Activated T-cell treated with anti-CD3 and anti-CD28 coated beads, Interleukin-2, amount 50 U/mL, for 24 hours (primary cell): ENCODE measurements around the gene RIC1.
A peak's percentile ranks its signal among the peaks of the same experiment; 100 is the strongest.
"Not testable (repeated sequence)": the region's sequence is repeated elsewhere in the genome, so short reads cannot be mapped to it uniquely, and the experiment has no call there.

Source experiments
- DNase-seq: peaks from one replicate; pipeline ENCODE4 v3.0.0-alpha.2; 2020
- H3K27ac Mint-ChIP-seq: 2 replicates; pipeline ENCODE4 v1.8.0; 2020; ENCODE audit warnings: mild to moderate bottlenecking, mixed read lengths
- H3K27me3 Mint-ChIP-seq: 2 replicates; pipeline ENCODE4 v1.8.0; 2020; ENCODE audit warnings: mixed read lengths
- H3K36me3 Mint-ChIP-seq: 2 replicates; pipeline ENCODE4 v1.8.0; 2020; ENCODE audit warnings: low read depth, mixed read lengths
- H3K4me1 Mint-ChIP-seq: 2 replicates; pipeline ENCODE4 v1.8.0; 2020; ENCODE audit warnings: low read depth, mixed read lengths
- H3K4me3 Mint-ChIP-seq: 2 replicates; pipeline ENCODE4 v1.8.0; 2020; ENCODE audit warnings: mild to moderate bottlenecking, moderate library complexity, mixed read lengths
- H3K9me3 Mint-ChIP-seq: 2 replicates; pipeline ENCODE4 v1.8.0; 2020; ENCODE audit warnings: mixed read lengths

RIC1 gene

DNA sequence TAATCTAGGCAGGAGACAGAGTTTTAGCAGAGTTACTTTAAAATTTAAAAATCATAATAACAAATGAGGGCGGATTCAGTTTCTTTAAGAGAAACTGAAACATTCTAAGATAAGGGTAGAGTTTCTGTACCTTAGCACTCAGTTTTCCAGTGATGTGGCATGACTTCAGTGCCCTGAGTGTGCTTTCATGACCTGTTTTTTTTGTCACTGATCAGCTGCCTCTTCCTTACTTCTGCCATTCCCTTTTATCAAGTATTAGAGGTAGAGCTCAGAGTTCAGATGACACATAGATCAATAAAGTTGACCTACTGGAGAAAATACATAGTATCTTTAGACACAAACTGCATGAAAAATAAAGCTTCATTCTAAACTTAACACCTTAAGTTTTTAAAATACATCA, 121.7 kb downstream of the RIC1 start:
- Mint-ChIP-seq H3K27ac (no peak overlapping the region), H3K36me3 (peaks cover 61% of the 10 kb centered on the region), H3K4me3 (no peak overlapping the region)

DNA sequence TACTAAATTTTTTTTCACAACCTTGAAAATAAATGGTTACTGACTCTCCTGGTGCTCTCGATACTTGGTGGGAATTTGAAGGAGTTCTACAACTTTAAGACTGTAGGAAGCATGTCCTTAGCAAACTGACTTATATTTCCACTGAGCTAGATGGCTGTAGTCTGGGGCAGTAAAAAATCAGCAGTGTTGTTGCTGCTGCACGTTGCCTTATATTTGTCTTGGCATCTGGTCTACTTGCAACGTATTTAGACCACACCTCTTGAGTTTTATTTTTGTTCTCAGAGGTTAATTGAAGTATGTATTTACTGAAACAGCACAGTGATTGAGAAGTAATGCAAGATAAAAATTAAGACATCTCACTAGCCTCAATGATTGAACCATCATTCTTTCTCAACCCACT, 127.7 kb downstream of the RIC1 start:
- Mint-ChIP-seq H3K4me1 (peaks cover 27% of the 10 kb centered on the region), H3K9me3 (no peaks in the 10 kb centered on the region), H3K27ac (no peak overlapping the region), H3K27me3 (no peaks in the 10 kb centered on the region), H3K4me3 (no peak overlapping the region), H3K36me3 (peaks cover 68% of the 10 kb centered on the region)
- no peak for DNase-seq

More for the DNA sequence above, 121.7 kb downstream of the RIC1 start:
- H3K4me1 Mint-ChIP-seq: peaks cover 19% of the 10 kb centered on the region
- H3K27me3 Mint-ChIP-seq: no peaks in the 10 kb centered on the region
- DNase-seq: no peak
- peaks cover 2% of the 10 kb centered on the region for H3K9me3 Mint-ChIP-seq

DNA sequence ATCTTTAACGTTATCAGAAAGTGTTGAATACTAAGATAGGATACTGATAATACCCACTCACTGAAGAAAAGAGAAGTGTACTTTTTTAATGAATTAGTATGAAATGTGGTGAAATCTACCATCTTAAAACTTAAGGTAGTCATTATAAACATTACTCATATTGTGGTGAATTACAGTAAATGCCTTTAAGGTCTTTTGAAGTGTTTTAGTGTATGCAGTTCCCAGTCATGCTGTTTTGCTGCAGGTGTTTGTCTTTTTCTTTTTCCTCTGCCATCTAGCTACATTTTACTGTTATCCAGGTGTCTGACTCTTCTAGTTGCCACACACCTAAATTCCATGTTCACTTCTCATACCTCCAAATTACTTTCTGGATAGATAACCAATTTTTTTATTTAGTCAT, 131.4 kb downstream of the RIC1 start:
- H3K4me3 Mint-ChIP-seq: no peak overlapping the region
- H3K9me3 Mint-ChIP-seq: no peaks in the 10 kb centered on the region
- H3K4me1 Mint-ChIP-seq: peaks cover 57% of the 10 kb centered on the region
- peaks cover 88% of the 10 kb centered on the region for H3K36me3 Mint-ChIP-seq
- H3K27ac Mint-ChIP-seq: peak overlapping the region; percentile 86
- no peak for DNase-seq
- no peaks in the 10 kb centered on the region for H3K27me3 Mint-ChIP-seq

DNA sequence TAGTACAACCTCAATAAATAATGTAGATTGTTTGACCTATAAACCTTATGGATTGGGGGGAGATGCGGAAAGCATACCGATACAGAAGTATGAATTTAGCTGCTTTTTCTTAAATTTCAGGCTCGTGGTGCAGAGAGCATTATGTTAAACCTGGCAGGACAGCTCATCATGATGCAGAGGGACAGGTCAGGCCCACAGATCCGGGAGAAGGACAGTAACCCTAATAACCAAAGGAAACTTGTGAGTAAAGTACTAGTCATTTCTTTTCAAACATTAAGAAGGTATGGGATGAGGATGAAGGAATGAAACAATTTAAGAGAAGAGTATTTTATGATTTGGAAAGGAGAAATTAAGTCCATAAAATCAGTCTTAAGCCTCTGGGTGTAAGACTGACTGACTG, 133.5 kb downstream of the RIC1 start:
- Mint-ChIP-seq H3K27ac (no peak overlapping the region), H3K4me1 (peaks cover 63% of the 10 kb centered on the region), H3K4me3 (no peak overlapping the region), H3K9me3 (no peaks in the 10 kb centered on the region), H3K27me3 (no peaks in the 10 kb centered on the region), H3K36me3 (peaks cover 90% of the 10 kb centered on the region)
- DNase-seq: no peak

DNA sequence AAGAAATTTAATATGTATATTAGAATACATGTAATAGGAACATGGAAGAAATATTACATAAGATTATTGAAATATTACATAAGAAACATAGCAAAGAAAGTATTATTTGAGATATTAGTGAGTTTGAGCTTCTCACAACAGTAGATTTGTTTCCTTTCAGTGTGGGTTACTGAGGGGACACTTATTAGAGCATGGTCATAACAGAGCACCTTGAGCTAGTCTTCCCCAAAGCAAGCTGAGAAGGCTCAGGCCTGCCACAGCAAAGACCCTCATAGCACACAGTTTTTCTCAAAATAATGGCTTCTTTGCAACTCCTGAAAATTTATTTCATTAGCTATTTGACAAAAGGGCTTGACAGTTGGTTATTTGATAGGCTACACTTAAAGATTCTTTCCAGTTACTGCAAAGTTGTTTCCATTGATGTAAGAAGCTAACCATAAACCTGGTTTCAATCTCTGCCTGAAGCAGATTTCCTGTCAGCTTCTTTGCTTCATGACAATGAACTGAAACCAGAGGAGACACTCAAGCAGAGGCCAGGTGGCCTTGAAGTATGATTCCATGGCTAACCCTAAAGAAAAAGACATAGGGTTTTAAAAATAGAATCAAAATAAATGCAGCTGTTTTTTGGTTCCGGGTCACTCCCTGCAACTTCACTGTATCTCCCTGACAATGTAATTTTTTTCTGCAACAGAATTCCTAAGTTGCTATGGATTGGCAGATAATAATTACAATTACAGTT, 135.4 kb downstream of the RIC1 start:
- H3K9me3 Mint-ChIP-seq: no peaks in the 10 kb centered on the region
- peaks cover 89% of the 10 kb centered on the region for H3K36me3 Mint-ChIP-seq
- peaks cover 71% of the 10 kb centered on the region for H3K4me1 Mint-ChIP-seq

DNA sequence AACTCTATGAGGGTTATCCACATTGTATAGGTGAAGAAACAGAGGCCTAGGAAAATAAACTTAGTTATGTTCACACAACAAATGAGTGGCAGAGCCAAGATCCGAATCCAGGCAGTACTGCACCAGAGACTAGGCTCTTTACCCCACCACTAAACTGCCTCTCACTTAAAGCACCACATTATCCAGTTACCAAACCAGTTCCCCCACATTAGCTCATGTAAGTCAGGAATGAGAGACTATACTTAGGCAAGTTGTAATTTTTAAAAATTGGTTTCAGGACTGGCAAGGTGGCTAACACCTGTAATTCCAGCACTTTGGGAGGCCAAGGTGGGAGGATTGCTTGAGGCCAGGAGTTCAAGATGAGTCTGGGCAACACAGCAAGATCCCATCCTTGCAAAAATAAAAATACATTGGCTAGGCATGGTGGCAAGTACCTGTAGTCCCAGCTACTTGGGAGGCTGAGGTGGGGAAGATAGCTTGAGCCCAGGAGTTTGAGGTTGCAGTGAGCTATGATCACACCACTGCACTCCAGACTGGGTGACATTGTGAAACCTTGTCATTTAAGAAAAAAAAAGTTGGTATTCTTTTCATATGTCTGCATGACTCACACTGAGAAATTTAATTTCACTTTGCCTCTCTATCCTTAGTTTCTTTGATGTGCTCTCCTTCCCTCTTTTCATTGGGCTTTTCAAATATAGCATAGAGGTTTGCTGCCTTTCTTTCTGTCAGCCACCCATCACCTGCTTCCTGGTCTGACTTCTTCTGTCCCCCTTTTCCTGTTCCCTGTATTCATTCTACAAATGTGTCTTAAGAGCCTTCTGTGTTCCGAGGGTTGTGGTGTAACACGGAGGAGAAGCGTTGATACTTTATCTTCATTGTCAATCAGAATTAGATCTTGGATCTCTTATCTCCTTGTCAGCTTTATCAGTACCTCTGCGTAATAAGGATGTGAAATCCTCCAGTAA, 139.3 kb downstream of the RIC1 start:
- peak overlapping the region; percentile 94 for H3K27ac Mint-ChIP-seq
- no peaks in the 10 kb centered on the region for H3K9me3 Mint-ChIP-seq
- H3K36me3 Mint-ChIP-seq: peaks cover 92% of the 10 kb centered on the region
- no peaks in the 10 kb centered on the region for H3K27me3 Mint-ChIP-seq
- H3K4me3 Mint-ChIP-seq: peak overlapping the region; percentile 57
- H3K4me1 Mint-ChIP-seq: peaks cover 44% of the 10 kb centered on the region
- DNase-seq: peak; percentile 41

More for the DNA sequence above, 135.4 kb downstream of the RIC1 start:
- Mint-ChIP-seq H3K27me3 (no peaks in the 10 kb centered on the region), H3K4me3 (no peak overlapping the region), H3K27ac (peak overlapping the region; percentile 83)
- no peak for DNase-seq

DNA sequence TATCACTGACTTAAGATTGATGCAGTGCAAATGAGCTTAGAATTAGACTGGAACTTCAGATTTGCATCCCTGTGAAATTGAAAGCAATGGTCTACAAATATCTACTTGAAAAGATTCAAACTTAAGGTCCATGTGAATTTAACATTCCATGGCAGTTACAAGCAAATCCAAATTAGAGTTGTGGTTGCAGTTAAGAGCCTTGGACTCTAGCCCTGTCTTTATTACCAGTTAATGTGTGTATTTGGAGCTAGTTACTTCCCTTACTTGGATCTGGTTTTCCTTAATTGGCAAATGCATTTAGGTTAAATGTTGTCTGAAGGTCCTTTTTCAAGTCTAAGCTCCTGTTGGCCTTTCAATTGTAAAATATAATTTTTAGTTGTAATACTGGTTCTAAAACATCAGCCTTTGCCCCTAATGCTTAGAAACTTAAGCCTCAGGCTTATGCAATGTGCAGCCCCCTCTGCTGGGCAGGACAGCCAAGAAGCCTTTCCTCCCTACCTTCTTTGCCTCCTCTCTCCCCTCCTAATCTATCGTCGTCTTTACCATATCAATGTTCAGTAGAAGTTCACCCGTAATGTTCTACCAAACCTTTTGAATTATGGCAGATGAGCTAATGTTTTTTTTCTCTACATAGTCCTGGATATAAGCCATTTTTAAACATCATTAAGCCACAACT, 144.6 kb downstream of the RIC1 start:
- Mint-ChIP-seq H3K4me3 (no peak overlapping the region), H3K27me3 (no peaks in the 10 kb centered on the region), H3K4me1 (peaks cover 11% of the 10 kb centered on the region), H3K36me3 (peaks cover 92% of the 10 kb centered on the region), H3K9me3 (peaks cover 10% of the 10 kb centered on the region), H3K27ac (no peak overlapping the region)
- no peak for DNase-seq

DNA sequence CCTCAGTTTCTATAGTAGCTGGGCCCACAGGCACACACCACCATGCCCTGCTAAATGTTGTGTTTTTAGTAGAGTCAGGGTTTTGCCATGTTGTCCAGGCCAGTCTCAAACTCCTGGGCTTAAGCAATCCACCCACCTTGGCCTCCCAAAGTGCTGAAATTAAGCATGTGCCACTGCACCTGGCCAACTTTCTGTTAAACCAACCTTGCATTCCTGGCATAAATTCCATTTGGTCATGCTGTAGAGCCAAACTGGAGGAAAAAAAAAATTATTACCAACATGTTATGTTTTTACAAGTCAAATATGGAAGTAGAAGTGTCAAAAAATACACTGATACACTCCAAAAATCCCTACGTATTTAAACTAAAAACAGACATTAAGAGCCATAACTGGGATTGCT, 149.9 kb downstream of the RIC1 start:
- peaks cover 52% of the 10 kb centered on the region for H3K9me3 Mint-ChIP-seq
- peaks cover 6% of the 10 kb centered on the region for H3K4me1 Mint-ChIP-seq
- no peak overlapping the region for H3K27ac Mint-ChIP-seq
- H3K27me3 Mint-ChIP-seq: no peaks in the 10 kb centered on the region
- DNase-seq: no peak
- H3K4me3 Mint-ChIP-seq: no peak overlapping the region
- H3K36me3 Mint-ChIP-seq: peaks cover 94% of the 10 kb centered on the region

DNA sequence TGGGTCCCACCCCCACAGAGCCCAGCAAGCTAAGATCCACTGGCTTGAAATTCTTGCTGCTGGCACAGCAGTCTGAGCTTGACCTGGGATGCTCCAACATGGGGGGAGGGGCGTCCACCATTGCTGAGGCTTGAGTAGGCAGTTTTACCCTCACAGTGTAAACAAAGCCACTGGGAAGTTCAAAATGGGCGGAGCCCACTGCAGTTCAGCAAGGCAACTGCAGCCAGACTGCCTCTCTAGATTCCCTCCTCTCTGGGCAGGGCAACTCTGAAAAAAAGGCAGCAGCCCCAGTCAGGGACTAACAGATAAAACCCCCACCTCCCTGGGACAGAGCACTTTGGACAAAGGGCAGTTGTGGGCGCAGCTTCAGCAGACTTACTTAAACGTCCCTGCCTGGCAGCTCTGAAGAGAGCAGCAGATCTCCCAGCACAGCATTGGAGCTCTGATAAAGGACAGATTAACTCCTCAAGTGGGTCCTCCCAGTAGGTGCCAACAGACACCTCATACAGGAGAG, 150.9 kb downstream of the RIC1 start:
- H3K27me3 Mint-ChIP-seq: not testable (repeated sequence)
- H3K27ac Mint-ChIP-seq: peak overlapping the region; percentile 50

DNA sequence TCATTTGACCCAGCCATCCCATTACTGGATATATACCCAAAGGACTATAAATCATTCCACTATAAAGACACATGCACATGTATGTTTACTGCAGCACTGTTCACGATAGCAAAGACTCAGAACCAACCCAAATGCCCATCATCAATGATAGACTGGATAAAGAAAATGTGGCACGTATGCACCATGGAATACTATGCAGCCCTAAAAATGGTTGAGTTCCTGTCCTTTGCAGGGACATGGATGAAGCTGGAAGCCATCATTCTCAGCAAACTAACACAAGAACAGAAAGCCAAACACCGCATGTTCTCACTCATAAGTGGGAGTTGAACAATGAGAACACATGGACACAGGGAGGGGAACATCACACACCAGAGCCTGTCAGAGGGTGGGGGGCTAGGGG, 154.5 kb downstream of the RIC1 start:
- peak overlapping the region; percentile 22 for H3K27ac Mint-ChIP-seq
- H3K4me1 Mint-ChIP-seq: peaks cover 31% of the 10 kb centered on the region

More for the DNA sequence above, 150.9 kb downstream of the RIC1 start:
- H3K4me3 Mint-ChIP-seq, H3K4me1 Mint-ChIP-seq, DNase-seq: not testable (repeated sequence)
- Mint-ChIP-seq H3K36me3 (peaks cover 94% of the 10 kb centered on the region), H3K9me3 (peaks cover 52% of the 10 kb centered on the region)

DNA sequence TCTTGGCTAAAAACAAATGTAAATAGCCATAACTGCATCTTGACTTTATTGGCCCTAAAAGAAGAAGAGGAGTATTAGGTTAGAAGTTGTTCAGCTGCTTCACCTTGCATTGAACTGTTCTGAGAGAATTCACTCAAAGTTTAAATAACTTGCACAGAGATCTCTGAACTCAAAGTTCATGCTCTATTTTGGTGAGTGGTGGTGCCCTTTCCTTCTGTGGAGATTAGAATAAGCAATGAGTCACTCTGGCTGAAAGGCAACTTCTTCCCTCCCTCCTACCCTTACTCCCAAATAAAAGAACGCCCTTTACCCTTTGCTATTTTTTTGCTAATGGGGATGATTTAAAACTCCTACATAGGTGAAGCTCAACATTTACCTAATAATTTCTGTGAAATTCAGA, 155.1 kb downstream of the RIC1 start:
- peaks cover 36% of the 10 kb centered on the region for H3K4me1 Mint-ChIP-seq
- no peaks in the 10 kb centered on the region for H3K27me3 Mint-ChIP-seq
- no peak overlapping the region for H3K4me3 Mint-ChIP-seq
- peaks cover 99% of the 10 kb centered on the region for H3K36me3 Mint-ChIP-seq
- no peak overlapping the region for H3K27ac Mint-ChIP-seq
- no peak for DNase-seq
- H3K9me3 Mint-ChIP-seq: peaks cover 37% of the 10 kb centered on the region

More for the DNA sequence above, 154.5 kb downstream of the RIC1 start:
- not testable (repeated sequence) for DNase-seq, H3K4me3 Mint-ChIP-seq, H3K27me3 Mint-ChIP-seq
- Mint-ChIP-seq H3K36me3 (peaks cover 99% of the 10 kb centered on the region), H3K9me3 (peaks cover 43% of the 10 kb centered on the region)

DNA sequence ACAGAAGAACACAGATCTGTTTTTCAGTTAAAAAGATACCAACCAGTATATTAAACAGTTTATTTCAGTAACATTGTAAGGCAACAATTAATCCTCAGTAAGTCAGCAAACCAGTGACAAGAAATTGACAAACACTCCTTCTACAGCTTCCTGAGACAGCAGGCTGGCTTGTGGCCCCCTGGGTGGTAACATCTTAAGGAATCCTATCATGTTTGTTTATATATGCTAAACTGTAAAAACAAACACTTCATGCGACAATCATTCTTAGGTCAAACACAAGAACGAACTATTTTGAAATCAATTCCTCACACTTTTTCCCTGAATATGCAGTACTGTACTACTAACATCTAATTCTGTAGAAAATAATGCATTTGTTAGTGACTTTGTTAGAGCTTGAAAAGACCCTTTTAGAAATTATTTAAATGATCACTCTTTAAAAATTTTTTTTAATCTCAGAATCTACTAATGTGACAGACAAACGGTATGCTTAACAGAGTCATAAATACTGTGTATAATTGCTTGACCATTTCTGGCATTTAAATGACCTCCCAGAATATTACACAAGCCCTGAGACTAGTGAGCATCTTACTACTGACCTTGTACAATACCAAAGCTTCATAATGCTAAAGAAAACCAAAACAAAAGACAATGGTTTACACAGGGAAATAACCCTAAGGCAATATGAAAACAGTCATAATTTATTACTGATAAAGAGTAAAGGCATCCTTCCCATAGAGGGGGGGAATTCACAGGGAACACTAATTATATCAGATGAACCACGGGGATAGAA, 155.8 kb downstream of the RIC1 start:
- peaks cover 36% of the 10 kb centered on the region for H3K9me3 Mint-ChIP-seq
- peaks cover 99% of the 10 kb centered on the region for H3K36me3 Mint-ChIP-seq
- no peaks in the 10 kb centered on the region for H3K27me3 Mint-ChIP-seq
- no peak overlapping the region for H3K27ac Mint-ChIP-seq
- no peak for DNase-seq
- H3K4me1 Mint-ChIP-seq: peaks cover 40% of the 10 kb centered on the region
- H3K4me3 Mint-ChIP-seq: no peak overlapping the region

DNA sequence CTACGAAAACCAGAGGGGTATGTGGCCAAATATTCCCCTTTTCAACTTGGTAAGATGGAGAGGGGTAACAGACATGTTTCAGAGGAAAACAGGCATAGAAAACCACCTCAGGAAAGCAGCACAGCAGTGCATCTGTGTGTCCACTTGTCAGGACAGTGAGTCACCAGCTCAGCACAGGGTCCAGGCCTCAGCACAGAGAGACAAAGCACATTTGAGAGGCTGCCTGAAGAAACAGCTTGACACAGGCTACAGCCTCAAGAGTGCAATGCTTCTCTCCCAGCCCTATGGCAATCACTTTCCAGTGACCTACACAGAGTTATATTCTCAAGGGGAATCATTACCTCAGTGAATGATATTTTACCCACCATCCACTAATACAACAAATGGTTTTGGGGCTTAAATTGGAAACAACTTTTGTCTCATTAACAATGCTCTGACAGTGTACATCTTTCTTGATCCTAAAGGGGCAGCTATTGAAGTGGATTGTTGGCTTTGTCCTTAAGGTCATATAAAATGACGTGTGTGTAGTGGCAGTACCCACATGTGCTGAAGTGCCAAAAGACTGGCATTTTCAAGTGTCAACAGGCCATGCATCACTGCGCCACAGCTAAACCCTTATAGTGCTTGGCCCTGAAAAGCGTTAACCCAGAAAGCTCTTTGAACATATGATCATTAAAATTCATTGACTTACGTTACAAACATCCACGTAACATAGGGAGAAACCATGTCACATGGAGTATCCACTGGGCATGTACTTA, 157.6 kb downstream of the RIC1 start:
- DNase-seq: no peak
- peaks cover 20% of the 10 kb centered on the region for H3K9me3 Mint-ChIP-seq
- H3K36me3 Mint-ChIP-seq: peaks cover 99% of the 10 kb centered on the region
- no peak overlapping the region for H3K4me3 Mint-ChIP-seq
- no peaks in the 10 kb centered on the region for H3K27me3 Mint-ChIP-seq
- H3K27ac Mint-ChIP-seq: peak overlapping the region; percentile 88
- peaks cover 55% of the 10 kb centered on the region for H3K4me1 Mint-ChIP-seq
